Body of pancreas (tissue), 4 donors: ENCODE results near the gene CLCF1.

Source experiments
- CTCF ChIP-seq, 7 experiments: fragments of 450-650 bp in 4 of 7; fragments of 200-600 bp in 3 of 7; sonication (generic) in 3 of 7; IDR thresholded peaks; one replicate each; pipeline ENCODE4 v1.5.1; 2016 to 2019; ENCODE audit warnings: antibody characterized with exemption in 7 of 7
- POLR2A ChIP-seq, 3 donors: fragments of 450-650 bp; IDR thresholded peaks; one replicate each; pipeline ENCODE4 v1.6.1; 2016; ENCODE audit warnings: antibody characterized with exemption in 3 of 3, mild to moderate bottlenecking in 2 of 3

GRCh38 chr11:67420147-67420645 is 46.8 kb upstream of the CLCF1 start:
- TF ChIP-seq CTCF (IDR thresholded peaks at IDR 0.05) (no peak), POLR2A (IDR thresholded peaks at IDR 0.05) (no peak)
